SH-SY5Y (cell line): ENCODE measurements around the gene OSBPL2.

ENCODE experiments used
- GATA2 ChIP-seq: IDR thresholded peaks from 2 replicates; pipeline ENCODE4 v1.6.1; 2011; ENCODE audit warnings: mild to moderate bottlenecking, low read depth, low read length
- GATA3 ChIP-seq: IDR thresholded peaks from 2 replicates; pipeline ENCODE4 v1.6.1; 2011; ENCODE audit warnings: low read depth, mild to moderate bottlenecking, low read length, moderate library complexity

DNA sequence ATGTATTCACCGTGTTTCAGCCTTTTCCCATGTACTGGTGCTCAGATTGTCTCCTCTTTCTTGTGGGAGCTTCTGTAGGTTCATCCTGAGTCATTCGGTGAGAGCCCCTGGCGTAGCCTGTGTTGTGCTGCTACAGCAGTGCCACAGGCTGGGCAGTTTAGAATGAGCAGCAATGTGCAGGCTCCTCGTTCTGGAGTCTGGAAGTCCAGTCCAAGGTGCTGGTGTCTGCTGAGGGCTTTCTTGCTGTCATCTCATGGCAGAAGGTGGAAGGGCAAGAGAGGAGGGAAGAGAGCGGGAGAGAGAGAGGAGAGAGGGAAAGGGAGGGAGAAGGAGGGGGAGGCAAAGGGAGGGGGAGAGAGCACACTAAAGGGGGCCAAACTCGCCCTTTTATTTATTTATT lies 15.1 kb downstream of the OSBPL2 start:
- TF ChIP-seq GATA2, result no peak
- TF ChIP-seq GATA3, result no peak
